GM18520 (cell line): ENCODE results near the gene CDKAL1.
"Not testable (repeated sequence)": the region's sequence is repeated elsewhere in the genome, so short reads cannot be mapped to it uniquely, and the experiment has no call there.

Experiments
- ATAC-seq: cut with Tn5 transposase; IDR thresholded peaks from one replicate; pipeline ENCODE4 v1.9.1; 2021; ENCODE audit not compliant: unreplicated experiment

CDKAL1 gene

DNA sequence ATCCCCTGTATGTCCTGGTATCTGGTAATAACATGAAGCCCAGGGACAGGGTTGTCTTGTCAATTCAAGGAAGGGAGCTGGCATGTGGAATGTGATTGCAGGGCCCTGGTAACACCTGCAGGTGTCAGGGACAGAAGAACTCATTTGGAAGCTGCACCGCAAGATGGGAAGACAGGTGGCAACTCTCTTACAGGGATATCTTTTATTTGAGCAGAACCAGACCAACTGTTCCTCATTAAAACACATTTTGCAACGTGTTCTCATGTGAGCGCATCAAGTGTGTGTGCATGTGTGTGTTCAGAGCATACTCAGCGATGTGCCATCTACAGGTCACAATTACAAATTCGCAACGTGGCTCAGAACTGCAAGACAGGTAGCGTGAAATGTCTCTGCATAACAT is 688.4 kb downstream of the CDKAL1 start:
- no peak for ATAC-seq

DNA sequence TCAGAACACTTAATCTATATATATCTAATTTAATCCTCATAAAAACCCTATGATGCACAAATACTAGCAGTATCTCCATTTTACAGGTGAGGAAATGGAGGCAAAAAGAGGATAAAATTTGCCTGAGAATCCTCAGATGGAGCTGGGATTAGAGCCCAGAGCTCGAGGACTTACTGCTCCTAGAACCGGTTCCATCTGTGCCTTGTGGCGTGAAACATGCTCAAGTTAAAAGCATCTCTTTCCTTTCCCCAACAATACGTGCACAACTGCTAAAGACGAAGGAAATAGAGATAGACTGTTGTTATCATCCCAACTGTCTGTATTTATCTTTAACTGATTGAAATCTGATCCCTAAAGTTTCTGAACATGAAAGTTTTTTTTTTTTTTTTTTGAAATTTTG is 691.7 kb downstream of the CDKAL1 start:
- ATAC-seq = no peak

DNA sequence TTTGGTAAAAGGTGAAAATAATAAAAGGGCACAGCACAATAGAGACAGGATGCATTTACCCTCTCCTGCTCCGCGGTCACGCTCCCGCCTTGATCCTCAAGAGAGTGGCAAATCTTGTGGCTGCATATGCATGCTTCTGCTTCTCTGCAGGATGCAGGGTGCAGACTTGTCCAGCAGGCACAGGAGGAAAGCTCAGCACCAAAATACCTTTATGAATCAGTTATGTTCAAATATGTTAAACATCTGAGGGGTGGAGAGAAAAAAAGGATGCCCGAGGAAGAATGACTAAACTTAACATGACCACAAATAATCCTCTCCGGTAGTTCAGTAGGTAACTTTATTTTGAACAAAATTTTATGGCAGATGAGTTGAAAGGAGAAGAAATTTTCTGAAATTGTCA is 693.2 kb downstream of the CDKAL1 start:
- no peak for ATAC-seq

DNA sequence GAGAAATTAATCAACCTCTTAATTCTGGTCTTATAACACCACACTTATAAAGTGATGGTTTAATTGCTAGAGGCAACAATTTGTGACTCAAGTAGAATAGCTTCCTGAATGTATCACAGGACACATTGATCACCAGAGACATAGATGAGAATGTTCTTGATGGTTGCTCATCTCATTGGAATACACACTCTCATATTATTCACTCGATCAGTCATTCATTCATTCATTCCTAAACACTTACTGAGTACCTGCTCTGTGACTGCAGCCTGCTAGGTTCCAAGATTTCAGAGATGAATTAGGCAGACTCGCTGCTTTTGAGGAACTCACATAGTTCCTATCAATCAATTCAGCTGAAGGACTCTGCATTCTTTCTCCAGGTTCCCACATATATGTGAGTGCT is 694.2 kb downstream of the CDKAL1 start:
- ATAC-seq = no peak

DNA sequence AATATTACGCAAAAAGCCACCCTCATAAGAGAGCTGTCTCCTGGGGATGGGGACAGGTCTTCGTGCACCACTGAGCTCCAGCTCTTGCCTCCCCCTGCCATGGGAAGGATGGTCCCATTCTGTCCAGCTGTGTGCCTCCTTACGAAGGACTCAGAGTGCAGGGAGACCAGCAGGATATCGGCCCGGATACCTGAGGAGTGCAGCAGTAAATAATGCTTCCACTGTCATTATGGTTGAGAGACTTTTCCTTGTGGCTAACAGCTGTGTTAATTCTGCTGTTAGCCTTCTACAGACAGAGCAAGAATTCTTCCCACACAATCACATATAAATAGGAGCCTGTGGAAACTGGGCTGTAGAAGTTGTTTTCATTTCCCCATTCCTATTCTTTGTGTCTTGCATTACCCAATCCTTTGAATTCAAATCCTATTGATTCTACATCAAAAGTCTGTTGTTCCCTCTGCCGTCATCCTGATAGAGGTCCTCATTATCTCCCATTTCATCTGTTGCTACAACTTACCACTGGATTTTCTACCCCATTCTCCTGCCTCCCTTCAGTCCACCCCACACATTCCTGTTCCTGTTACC is 694.7 kb downstream of the CDKAL1 start:
- ATAC-seq = no peak

DNA sequence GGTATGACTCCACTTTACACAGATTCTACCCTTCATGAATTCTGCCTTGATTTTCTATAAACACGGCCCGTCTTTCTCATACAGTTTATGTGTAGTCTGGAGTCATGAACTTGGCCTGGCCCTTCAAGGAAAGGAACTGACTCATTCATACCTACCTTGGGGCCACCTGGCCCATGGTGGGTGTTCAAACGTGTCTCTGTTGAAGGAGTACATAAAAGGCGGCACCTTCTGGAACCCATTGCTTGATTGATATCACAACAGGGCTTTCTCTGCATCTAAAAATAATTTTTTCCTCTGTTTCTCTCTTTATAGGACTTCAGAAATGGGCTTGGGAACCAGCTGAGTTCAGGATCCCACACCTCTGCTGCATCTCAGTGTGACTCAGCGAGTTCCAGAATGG is 696.3 kb downstream of the CDKAL1 start:
- ATAC-seq = no peak

DNA sequence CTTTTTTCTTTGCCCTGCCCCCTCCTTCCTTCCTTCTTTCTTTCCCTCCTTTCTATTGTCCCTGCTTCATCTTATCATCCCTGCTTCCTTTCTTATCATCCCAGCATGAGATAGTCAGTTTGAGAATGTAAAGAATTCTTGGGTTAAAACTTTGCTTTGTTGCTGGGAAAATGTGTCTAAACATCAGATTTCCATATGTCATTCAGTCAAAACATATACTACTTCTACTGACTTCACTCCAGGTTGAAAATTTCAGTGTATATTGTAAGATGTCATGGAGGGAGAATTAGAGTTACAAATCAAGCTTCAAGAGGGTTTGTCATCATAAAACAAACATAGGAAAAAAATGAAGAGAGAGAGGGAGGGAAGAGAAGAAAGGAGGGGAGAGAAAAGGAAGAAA is 700.9 kb downstream of the CDKAL1 start:
- no peak for ATAC-seq

DNA sequence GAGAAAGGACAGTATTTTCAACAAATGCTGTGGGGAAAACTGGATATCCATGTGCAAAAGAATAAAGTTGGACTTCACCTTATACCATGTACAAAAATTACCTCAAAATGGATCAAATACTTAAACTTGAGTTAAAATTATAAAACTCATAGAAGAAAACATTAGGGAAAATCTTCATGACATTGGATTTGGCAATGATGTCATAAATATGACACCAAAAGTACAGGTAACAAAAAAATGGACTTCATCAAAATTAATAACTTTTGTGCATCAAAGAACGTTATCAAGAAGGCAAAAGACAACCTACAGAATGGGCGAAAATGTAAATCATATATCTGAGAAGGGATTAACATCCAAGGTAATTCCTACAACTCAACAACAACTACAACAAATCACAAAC is 704.0 kb downstream of the CDKAL1 start:
- no peak for ATAC-seq

DNA sequence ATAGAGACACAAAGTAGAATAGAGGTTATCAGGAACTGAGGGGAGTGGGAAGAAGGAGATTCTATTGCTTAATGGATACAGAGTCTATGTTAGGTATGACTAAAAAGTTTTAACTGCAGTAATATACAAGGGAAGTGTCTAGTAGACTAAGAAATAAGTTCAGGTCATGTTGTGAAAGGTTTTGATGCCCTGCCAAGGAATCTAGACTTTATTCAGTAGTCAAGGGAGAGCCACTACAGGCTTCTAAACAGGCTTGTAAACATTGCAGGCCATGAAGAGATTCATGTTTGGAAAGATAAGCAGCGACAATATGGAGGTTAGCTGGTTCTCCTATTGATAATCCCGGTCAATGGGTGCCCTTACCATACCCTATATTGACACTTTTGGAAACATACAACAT is 706.5 kb downstream of the CDKAL1 start:
- ATAC-seq = no peak

DNA sequence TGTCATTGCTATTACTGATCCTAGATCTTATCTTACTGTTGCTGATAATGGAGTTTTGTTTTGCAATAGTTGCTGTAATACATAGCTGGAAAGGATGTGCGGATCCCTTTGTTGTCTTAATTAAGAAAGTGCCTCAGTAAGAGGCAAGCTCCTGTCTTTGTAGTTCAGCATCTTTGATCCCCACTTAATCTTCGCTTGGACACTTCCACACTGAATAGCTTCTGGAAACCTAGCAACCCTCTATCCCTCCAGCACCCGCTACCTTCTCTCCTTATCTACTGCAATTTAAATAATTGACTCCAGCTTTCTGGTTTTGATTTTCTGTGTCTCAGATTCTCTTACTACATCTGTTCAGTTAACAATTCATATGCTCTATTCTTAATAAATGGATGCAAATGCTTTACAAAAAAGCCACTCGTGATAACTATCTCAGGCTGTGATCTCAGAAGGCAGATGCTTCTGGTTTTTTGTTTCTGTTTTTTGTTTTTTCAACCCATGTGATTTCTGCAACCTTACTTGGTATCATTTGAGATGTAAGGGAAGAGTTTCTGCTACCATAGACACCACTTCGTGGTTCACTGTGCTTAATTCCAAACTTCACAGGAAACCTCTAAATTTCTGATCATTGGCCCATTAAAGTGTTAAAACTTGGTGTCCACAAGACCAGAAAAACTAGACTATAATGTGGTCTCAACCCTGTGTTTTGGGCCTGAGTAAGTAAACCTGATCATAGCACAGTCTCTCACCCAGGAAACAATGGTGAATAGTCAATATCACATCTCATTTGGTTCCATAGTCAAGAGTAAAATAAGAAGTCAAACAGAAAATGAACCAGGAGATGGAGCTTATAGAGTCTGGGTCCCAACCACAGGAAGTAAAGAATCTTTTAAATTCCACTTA is 707.2 kb downstream of the CDKAL1 start:
- ATAC-seq = no peak

DNA sequence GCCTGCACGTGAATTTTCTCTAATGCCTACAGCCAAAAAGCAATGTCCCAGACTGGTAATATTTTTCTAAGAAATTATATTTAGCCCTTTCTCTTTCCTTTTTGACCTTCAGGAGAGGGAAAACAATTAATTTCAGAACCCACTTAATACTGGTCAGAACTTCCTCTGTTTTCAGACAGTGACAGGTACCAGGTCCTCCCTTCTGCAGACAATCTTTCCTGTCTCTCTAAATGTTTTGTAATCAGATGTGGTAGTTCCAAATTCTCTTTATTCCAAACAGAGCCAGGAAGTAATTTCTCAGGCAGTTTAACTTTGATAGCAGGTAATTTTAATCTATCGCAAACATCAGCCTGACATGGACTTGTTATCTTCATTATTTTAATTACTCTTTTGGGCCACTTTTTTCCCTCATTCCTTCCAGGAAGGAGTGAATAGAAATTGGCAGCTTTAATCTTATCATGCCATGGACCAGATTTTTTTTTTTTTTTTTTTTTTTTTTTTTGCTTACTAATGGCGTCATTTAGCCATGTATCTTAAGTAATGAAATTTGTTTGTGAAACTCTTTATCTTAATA is 710.7 kb downstream of the CDKAL1 start:
- ATAC-seq = no peak

DNA sequence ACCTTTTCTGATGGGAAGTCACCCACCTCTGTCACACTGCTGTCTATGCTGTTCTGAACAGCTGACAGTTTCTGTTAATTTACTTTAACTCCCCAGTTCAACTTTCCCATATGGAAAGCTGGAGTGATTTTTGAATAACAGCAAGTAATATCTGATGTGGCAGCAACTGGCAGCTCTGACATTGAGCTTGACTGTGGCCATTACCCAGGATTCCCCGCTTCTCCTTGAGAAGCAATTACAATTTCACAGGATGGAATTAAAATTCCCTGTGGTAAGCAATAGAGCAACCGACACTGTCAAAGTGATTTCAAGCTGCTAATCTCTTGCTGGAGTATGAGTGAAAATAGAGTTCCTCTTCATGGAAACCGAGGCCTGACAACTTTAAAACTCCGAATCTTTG is 711.2 kb downstream of the CDKAL1 start:
- ATAC-seq = no peak

DNA sequence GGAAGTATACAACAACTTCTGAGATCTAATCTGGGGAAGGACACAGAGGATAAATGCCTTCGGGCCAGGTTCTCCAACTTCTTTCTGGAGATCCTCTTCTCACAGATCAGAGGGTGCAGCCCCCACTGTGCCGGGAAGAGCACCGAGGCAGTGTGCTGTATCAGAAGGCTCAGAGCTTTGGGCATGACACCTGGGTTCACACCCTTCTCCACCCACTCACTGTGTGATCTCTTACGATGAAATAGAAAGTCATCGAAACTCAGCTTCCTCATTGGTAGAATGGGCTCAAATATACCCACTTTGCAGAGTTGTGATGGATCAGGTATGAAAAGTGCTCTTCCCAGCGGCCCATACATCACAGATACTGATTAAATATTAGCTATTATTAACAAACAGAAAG is 711.8 kb downstream of the CDKAL1 start:
- peak; percentile 61 for ATAC-seq

DNA sequence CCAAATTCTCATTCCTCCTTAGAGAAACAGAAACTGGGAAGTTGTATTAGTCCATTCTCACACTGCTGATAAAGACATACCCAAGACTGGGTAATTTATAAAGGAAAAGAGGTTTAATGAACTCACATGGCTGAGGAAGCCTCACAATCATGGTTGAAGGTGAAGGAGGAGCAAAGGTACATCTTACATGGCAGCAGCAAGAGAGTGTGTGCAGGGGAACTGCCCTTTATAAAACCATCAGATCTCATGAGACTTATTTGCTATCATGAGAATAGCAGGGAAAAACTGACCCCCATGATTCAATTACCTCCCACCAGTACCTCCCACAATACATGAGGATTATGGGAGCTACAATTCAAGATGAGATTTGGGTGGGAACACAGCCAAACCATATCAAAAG is 720.2 kb downstream of the CDKAL1 start:
- not testable (repeated sequence) for ATAC-seq

DNA sequence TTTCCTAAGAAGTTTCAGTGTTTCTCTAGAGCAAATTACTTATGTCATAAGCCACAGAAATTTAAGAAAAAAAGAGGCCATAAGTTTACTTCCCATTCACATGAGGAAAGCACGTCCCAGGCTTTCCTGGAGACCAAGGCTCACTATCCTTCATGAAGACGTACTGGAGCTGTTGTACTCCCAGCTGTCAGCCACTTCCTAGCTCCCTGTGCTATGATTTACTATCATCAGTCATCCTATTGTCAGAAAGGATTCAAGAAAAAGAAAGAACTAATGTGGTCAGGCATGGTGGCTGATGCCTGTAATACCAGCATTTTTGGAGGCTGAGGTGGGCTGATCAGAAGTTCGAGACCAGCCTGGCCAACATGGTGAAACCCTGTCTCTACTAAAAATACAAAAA is 721.9 kb downstream of the CDKAL1 start:
- no peak for ATAC-seq

DNA sequence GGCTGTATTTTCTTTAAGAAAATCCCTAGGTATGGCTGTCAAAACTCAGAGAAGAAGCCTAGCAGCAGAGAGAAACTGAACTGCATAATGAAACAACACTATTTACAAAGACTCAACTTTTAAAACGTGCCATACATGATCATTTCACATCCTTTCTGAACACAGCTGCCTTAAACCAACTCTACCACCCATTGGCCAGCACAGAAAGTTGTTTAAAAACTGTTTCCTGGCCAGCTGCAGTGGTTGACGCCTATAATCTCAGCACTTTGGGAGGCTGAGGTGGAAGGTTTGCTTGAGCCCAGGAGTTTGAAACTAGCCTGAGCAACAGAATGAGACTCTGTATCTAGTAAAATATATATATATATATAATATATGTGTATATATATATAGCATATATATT is 722.9 kb downstream of the CDKAL1 start:
- no peak for ATAC-seq

DNA sequence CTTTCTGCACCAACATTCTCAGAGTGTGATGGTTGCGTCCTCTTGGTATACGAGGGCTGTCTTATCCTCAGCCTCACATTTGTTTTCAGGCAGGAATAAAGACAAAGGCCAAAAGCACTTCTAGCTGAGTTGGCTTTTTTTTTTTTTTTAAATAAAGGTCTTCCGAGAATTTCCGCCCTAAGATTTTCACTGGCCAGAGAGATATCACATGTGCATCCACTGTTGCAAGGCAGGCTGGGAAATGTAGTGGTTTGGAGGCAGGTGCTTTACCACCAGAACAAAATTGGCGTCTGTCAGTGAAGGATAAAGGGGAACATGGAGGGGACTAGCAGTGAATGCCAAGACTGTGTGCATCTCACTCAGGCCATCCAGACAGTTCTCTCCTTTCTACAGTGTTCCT is 724.4 kb downstream of the CDKAL1 start:
- ATAC-seq = no peak

DNA sequence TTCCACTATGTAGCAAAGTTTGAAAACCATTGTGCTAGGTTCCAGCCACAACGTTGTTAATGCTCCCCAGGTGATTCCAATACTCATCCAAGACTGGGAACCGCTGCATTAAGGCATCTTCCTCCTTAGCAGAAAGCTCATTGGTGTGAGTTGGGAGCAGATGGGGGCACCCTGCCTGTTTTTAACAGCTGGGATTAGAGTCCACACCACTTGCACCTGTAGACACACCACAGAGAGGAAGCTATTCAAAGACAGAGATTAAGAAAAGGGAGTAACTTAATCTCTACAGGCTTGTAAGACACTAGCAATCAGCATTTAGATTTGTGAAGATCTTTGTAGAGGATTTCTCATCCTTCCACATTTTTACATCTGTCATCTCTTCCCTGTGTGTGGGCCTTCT is 725.4 kb downstream of the CDKAL1 start:
- ATAC-seq = no peak

DNA sequence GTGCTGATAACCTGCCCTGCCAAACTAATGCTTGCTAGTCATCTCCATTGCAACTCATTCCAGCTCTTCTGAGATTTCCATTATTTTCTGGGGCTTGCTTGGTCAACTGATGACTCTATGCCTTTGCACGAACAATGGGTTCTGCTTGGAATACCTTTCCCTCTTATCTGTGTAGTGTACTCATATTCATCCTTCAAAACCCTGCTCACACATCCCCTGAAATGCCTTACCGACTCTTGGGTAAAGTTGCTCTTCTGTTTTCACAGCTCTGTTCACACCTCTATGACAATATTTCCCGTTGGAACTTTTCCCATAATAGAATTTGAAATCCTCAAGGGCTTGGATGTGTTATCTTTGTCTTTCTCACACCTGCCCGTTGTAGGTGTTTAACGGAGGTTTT is 728.2 kb downstream of the CDKAL1 start:
- ATAC-seq = no peak

DNA sequence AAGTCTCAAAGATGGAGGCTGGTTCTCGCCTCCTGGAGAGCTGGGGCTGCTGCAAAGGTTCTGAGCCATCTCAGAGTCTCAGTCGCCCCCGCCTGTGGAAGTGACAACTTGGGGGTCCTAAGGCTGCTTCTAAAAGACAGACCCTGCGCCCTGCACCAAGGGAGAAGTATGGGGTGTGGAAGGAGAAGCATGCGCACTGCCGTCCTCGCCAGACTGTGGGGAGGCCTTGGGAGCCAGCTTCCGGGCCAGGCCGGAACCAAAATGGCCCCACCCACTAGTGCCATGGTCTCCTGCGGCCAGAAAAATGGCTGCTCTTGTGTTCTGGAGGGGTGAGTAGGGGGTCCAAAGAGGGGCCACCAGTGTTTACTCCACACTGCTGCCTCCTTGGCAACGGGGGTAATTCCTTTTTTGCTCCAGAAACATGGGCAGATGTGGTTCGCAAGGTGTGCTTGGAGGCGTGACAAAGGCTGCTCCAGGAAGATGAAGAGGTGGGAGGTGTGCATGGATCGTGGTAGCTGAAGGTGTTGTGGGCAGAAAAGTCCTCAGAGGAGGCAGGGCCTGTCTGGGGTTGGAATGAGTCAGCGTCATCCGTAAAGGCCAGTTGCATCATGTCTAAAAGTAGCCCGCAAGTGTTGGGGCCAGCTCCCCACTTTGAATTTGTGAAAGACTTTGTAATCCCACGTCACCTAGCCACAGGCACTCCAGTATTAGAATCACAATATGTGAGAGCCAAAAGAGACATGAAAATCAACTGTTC is 729.5 kb downstream of the CDKAL1 start:
- peak; percentile 66 for ATAC-seq

DNA sequence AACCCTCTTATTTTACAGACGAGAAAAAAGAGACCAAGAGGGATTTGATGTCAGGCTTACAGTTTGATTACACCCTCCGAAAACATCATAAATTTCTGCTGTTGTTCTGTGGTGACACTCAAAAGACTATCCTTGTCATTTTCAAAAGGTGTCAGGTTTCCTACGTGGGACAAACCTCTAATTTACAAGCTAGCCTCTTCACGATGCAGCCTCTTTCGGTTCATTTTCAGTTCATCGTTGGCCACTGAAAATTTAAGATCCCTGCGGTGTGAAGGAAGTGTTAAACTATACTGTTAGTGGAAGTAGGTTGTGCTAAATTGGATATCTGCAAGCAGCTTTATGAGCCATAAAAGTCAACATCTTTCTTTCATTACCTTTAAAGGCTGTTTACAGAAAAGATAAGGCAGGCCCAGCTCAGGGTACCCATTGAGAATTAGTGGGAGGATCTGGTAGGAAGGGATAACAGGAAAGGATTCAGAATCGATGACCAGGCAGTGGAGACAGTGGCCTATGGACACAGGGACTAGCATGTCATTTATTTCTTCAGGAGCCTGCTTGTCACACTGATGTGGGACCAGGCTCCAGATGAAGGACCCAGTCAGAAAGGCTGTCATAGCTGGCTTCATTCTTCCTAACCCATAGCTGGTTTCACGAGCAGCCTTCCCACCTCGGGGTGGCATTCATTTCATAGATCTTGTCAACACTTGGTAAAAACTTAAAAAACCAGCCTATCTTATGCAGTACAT is 730.2 kb downstream of the CDKAL1 start:
- no peak for ATAC-seq
